Left renal pelvis (tissue), 4 donors: ENCODE measurements around the gene OR8H1. TPM values are rescaled to one million over a fixed set of nuclear protein-coding genes. Genes with fewer than 3 reads are reported as not detected.

Source experiments
- DNase-seq, 4 donors: peaks; one replicate each; pipeline ENCODE4 v3.0.0-alpha.2; 2013; ENCODE audit warnings: low read depth in 4 of 4, low spot score in 3 of 4
- polyA plus RNA-seq, 4 donors: library from polyadenylated mRNA; unstranded; fragments of 120-200 nt; gene quantifications; one replicate each; pipeline ENCODE4 v1.2.1, GENCODE V29; 2013; ENCODE audit not compliant: insufficient read length in 4 of 4

Gene OR8H1
- not detected for polyA plus RNA-seq

GRCh38 chr11:56292154-56292553, at the start of gene OR8H1:
OR8H1 (minus strand) TSS chr11:56292254; CDS start chr11:56291062, 1,192 bp downstream.
- DNase-seq = no peak

GRCh38 chr11:56340289-56340688, 48.2 kb upstream of the OR8H1 start:
- no peak for DNase-seq

- DNase-seq = no peak
Measured at GRCh38 chr11:56333156-56333555, 41.1 kb upstream of the OR8H1 start.

- DNase-seq = no peak
Measured at GRCh38 chr11:56331861-56332491, 39.9 kb upstream of the OR8H1 start.

GRCh38 chr11:56314844-56315243, 22.8 kb upstream of the OR8H1 start, which contains the start of gene OR8K3:
OR8K3 (plus strand) TSS chr11:56315144; CDS start chr11:56318307, 3,163 bp downstream.
- DNase-seq = no peak

GRCh38 chr11:56307836-56308235, 15.8 kb upstream of the OR8H1 start:
- no peak for DNase-seq

GRCh38 chr11:56296898-56297297, 4.8 kb upstream of the OR8H1 start:
- DNase-seq = no peak

- DNase-seq = no peak
Measured at GRCh38 chr11:56273854-56274253, 18.2 kb downstream of the OR8H1 start, which contains the start of gene OR5T1. OR5T1 (plus strand) TSS chr11:56274154; CDS start chr11:56275639, 1,485 bp downstream.

GRCh38 chr11:56271092-56271491, 21.0 kb downstream of the OR8H1 start:
- DNase-seq = no peak

- DNase-seq = no peak
Measured at GRCh38 chr11:56251954-56252353, 40.1 kb downstream of the OR8H1 start, which contains the start of gene OR5T3. OR5T3 (plus strand) TSS chr11:56252254; CDS start chr11:56252254, 0 bp downstream.

Other genes starting within 250 kb of the OR8H1 start
- gene OR8I2, start 198.9 kb downstream of the OR8H1 start, polyA plus RNA-seq = not detected
- gene OR8H2, start 188.6 kb downstream of the OR8H1 start, polyA plus RNA-seq = under 1 TPM in 2 of 4 donors, not detected in 2; 0.04 to 0.09 TPM
- gene OR8H3, start 169.9 kb downstream of the OR8H1 start, polyA plus RNA-seq = not detected
- not detected for gene OR8J3, start 152.1 kb downstream of the OR8H1 start, polyA plus RNA-seq
- not detected for gene OR8K5, start 131.9 kb downstream of the OR8H1 start, polyA plus RNA-seq
- not detected for gene OR5J2, start 115.6 kb downstream of the OR8H1 start, polyA plus RNA-seq
- gene OR5T2, start 58.0 kb downstream of the OR8H1 start, polyA plus RNA-seq = not detected
- not detected for gene OR5T3, start 40.0 kb downstream of the OR8H1 start, polyA plus RNA-seq
- gene OR5T1, start 18.1 kb downstream of the OR8H1 start, polyA plus RNA-seq = not detected
- gene OR8K3, start 22.9 kb upstream of the OR8H1 start, polyA plus RNA-seq = not detected
- gene OR8K1, start 53.8 kb upstream of the OR8H1 start, polyA plus RNA-seq = not detected
- not detected for gene OR8J1, start 62.0 kb upstream of the OR8H1 start, polyA plus RNA-seq
- not detected for gene OR8U1, start 83.4 kb upstream of the OR8H1 start, polyA plus RNA-seq
- not detected for gene OR5AL1, start 120.4 kb upstream of the OR8H1 start, polyA plus RNA-seq
- not detected for gene OR5M3, start 181.1 kb upstream of the OR8H1 start, polyA plus RNA-seq
- not detected for gene OR5M8, start 199.1 kb upstream of the OR8H1 start, polyA plus RNA-seq